Stomach smooth muscle (tissue), 2 donors: ENCODE measurements around the gene WDR7.

Source experiments
- H3K27ac ChIP-seq: one replicate; pipeline ENCODE4 v1.7.0; 2013; ENCODE audit warnings: mild to moderate bottlenecking, low read length, inconsistent platforms
- H3K27me3 ChIP-seq, 2 donors: one replicate each; pipeline ENCODE4 v1.7.0; 2013; ENCODE audit warnings: low read length in 2 of 2; ENCODE audit not compliant: insufficient read depth in 2 of 2, control insufficient read depth in 1 of 2
- H3K36me3 ChIP-seq, 2 donors: one replicate each; pipeline ENCODE4 v1.7.0; 2013; ENCODE audit warnings: low read length in 2 of 2; ENCODE audit not compliant: control insufficient read depth in 2 of 2, insufficient read depth in 2 of 2
- H3K4me1 ChIP-seq: one replicate; pipeline ENCODE4 v1.7.0; 2013; ENCODE audit warnings: low read length; ENCODE audit not compliant: control insufficient read depth, insufficient read depth
- H3K4me3 ChIP-seq, 2 donors: one replicate each; pipeline ENCODE4 v1.7.0; 2013; ENCODE audit warnings: low read length in 2 of 2
- H3K9ac ChIP-seq, 2 donors: one replicate each; pipeline ENCODE4 v1.7.0; 2013; ENCODE audit warnings: low read length in 2 of 2, mild to moderate bottlenecking in 1 of 2
- H3K9me3 ChIP-seq, 2 donors: one replicate each; pipeline ENCODE4 v1.7.0; 2013; ENCODE audit warnings: low read length in 2 of 2; ENCODE audit not compliant: control insufficient read depth in 2 of 2
- donor health status: healthy.
- donor health status: Pancreatic carcinoma.

WDR7 gene

DNA sequence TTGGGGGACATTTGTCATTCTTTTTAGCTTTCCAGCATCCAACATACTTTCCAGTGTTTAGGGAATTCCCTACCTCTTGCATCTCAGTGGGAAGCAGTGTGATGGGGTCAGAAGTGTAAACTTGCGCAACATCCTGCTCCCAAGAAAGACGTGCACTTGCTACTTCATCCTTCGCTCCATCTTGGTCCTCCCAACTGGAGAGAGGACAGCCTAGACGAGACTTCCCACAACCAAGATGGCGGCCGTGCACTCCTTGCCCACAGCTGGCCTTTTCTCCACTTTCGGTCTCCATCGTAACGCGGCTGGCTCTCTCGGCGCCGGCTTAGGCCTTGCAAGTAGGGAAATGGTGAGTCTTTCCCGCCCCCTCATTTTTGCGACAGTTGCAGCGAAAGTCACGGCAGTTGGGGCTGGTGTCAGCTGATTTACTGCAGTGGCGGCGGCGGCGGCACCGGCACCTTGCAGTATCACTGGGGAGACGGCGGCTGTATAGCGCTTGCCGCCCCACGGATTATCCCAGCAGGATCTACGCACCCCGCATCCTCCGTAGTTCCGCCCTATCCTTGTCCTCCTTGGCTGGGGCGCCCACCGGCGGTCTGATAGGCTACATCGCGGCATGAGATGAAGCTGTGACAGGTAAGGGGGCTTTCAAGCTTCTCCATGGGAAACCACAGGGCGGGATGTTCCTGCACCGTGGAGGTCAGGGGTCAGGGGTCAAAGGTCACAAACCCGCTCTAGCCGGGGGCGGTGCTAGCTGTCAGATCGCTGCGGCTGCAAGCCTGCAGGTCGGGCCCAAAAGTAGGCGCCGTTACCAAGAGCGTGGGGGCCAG, at the start of gene WDR7:
Gene WDR7, plus strand, starts transcription at position 416 of the 827 bp plus-strand sequence. CDS start 21,157 bp downstream, outside the sequence.
- H3K9ac ChIP-seq, result peak within 1 kb of the TSS; percentile 64 to 88
- peak within 1 kb of the TSS; percentile 50 for H3K27ac ChIP-seq
- no peaks in the 10 kb centered on the region for H3K27me3 ChIP-seq
- H3K36me3 ChIP-seq, result no peaks in the 10 kb centered on the region
- no peaks in the 10 kb centered on the region for H3K9me3 ChIP-seq
- peak within 1 kb of the TSS; percentile 96 to 97 for H3K4me3 ChIP-seq
- H3K4me1 ChIP-seq, result peaks cover 7% of the 10 kb centered on the region

GRCh38 chr18:56606618-56607017, 44.5 kb upstream of the WDR7 start:
- no peaks in the 10 kb centered on the region for H3K9me3 ChIP-seq
- no peaks in the 10 kb centered on the region for H3K27me3 ChIP-seq
- H3K9ac ChIP-seq, result no peak overlapping the region
- H3K4me1 ChIP-seq, result no peaks in the 10 kb centered on the region
- peaks cover 0 to 16% of the 10 kb centered on the region in 2 donors for H3K36me3 ChIP-seq
- no peak overlapping the region for H3K4me3 ChIP-seq
- H3K27ac ChIP-seq, result no peak overlapping the region

GRCh38 chr18:56615738-56616520, 35.2 kb upstream of the WDR7 start:
- H3K36me3 ChIP-seq, result peaks cover 20 to 37% of the 10 kb centered on the region in 2 donors
- no peak overlapping the region for H3K9ac ChIP-seq
- H3K27ac ChIP-seq, result no peak overlapping the region
- H3K4me3 ChIP-seq, result no peak overlapping the region
- H3K27me3 ChIP-seq, result no peaks in the 10 kb centered on the region
- no peaks in the 10 kb centered on the region for H3K4me1 ChIP-seq
- no peaks in the 10 kb centered on the region for H3K9me3 ChIP-seq

DNA sequence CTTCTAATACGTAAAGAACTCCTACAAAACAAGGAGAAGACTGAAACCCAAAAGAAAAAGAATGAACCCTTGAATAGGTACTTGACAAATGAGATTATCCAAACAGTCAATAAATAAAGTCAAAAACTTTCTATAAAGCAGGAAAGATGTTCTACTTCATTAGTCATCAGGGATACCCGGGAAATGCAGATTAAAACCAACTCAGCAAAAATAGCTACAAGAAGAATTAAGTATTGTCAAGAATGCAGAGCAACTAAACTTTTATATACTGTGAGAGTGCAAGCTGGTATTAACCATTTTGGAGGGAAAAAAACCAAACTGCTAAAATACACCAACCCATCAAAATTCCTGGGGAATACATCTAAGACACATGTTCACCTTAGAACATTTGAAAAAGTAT, 23.2 kb upstream of the WDR7 start:
- no peak overlapping the region for H3K27ac ChIP-seq
- H3K4me3 ChIP-seq, result no peak overlapping the region
- no peaks in the 10 kb centered on the region for H3K27me3 ChIP-seq
- no peaks in the 10 kb centered on the region for H3K9me3 ChIP-seq
- H3K9ac ChIP-seq, result no peak overlapping the region
- H3K4me1 ChIP-seq, result peaks cover 3% of the 10 kb centered on the region
- peaks cover 0 to 4% of the 10 kb centered on the region in 2 donors for H3K36me3 ChIP-seq

DNA sequence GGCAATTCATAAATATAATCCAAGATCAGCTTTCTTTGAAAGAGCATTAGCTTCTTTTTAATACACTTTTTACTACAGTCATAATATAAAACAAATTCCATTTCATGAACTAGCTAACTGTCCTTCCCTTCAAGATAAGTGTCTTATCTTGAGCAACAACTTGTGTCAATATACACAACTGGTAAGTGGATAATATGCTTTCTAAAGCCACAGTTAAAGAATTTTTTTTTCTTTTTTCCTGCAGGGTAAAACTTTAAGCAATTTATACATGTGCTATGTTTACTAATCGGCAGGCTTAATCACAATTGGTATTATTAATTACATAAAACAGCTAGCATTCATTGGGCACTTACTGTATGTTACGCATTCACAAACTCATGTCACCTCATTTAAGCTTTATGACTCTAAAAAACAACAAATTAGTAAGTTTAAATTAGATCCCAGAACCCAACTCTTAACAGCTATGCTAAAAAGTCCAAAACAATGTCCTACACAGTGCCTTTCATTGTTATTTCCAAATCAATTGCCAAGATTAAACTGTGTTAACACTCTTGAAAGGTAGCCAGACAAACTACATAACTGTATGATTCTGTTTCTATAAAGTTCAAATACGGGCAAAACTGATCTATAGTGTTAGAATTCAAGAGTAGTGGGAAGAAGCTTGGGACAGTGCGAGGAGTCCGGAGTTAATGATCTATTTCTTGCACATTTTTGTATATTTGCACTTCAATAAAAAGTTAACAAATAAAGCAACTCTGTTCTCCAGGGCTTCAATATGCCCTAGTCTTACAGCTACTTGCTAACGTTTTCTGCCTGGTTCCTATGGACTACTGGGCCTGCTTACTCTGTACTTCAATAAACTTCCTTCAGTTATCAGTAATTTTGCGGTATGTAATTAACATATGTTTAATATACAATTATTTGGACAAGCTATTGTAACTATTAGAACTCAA, 18.8 kb upstream of the WDR7 start:
- no peaks in the 10 kb centered on the region for H3K27me3 ChIP-seq
- H3K4me3 ChIP-seq, result no peak overlapping the region
- H3K36me3 ChIP-seq, result peaks cover 3% of the 10 kb centered on the region in 2 donors
- no peaks in the 10 kb centered on the region for H3K9me3 ChIP-seq
- H3K4me1 ChIP-seq, result peaks cover 8% of the 10 kb centered on the region
- H3K9ac ChIP-seq, result no peak overlapping the region
- no peak overlapping the region for H3K27ac ChIP-seq

DNA sequence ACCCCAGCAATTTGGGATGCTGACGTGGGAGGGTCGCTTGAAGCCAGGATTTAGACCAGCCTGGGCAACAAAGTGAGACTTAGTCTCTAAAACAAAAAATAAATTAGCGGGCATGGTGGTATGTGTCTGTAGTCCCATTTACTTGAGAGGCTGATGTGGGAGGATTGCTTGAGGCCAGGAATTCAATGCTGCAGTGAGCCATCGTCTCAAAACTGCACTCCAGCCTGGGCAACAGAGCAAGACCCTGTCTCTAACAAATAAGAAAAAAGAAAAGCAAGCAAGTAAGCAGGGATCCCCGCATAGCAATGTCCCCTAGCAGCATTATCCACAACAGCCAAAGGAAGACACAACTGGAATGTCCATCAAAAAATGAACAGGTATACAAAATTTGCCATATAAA, 16.2 kb upstream of the WDR7 start:
- no peaks in the 10 kb centered on the region for H3K9me3 ChIP-seq

DNA sequence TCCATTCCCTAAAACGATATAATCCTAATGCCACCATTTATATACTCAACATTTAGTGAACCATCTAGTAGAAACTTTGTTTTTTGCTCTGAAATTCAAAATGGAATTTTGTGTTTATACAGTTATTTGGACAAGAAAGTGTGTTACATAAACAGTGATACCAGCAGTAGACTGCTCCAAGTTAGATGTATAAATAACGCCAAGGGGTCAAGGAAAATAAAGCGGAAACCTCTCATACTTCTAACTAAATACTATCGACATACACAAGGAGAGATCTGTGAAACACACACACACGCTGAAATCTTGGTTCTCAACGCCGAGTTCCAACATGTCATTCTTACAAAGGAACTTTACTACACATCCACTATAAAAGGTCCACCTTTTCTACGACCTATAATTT, 14.0 kb upstream of the WDR7 start:
- Histone ChIP-seq H3K9ac (peak overlapping the region; percentile 98 to 99), H3K9me3 (no peaks in the 10 kb centered on the region), H3K27me3 (no peaks in the 10 kb centered on the region), H3K4me3 (peak overlapping the region; percentile 94 to 96), H3K36me3 (peaks cover 3% of the 10 kb centered on the region in 2 donors), H3K4me1 (peaks cover 14% of the 10 kb centered on the region), H3K27ac (no peak overlapping the region)

More for the DNA sequence above, 16.2 kb upstream of the WDR7 start:
- Histone ChIP-seq H3K27me3 (no peaks in the 10 kb centered on the region), H3K9ac (no peak overlapping the region), H3K27ac (no peak overlapping the region), H3K36me3 (peaks cover 3% of the 10 kb centered on the region in 2 donors), H3K4me1 (peaks cover 17% of the 10 kb centered on the region), H3K4me3 (no peak overlapping the region)

GRCh38 chr18:56637711-56638231, 13.4 kb upstream of the WDR7 start:
- H3K9me3 ChIP-seq, result no peaks in the 10 kb centered on the region
- peaks cover 3% of the 10 kb centered on the region in 2 donors for H3K36me3 ChIP-seq
- peak overlapping the region; percentile 98 to 99 for H3K9ac ChIP-seq
- H3K27me3 ChIP-seq, result no peaks in the 10 kb centered on the region
- peak overlapping the region; percentile 94 to 96 for H3K4me3 ChIP-seq
- peak overlapping the region; percentile 93 for H3K27ac ChIP-seq
- H3K4me1 ChIP-seq, result peaks cover 14% of the 10 kb centered on the region

DNA sequence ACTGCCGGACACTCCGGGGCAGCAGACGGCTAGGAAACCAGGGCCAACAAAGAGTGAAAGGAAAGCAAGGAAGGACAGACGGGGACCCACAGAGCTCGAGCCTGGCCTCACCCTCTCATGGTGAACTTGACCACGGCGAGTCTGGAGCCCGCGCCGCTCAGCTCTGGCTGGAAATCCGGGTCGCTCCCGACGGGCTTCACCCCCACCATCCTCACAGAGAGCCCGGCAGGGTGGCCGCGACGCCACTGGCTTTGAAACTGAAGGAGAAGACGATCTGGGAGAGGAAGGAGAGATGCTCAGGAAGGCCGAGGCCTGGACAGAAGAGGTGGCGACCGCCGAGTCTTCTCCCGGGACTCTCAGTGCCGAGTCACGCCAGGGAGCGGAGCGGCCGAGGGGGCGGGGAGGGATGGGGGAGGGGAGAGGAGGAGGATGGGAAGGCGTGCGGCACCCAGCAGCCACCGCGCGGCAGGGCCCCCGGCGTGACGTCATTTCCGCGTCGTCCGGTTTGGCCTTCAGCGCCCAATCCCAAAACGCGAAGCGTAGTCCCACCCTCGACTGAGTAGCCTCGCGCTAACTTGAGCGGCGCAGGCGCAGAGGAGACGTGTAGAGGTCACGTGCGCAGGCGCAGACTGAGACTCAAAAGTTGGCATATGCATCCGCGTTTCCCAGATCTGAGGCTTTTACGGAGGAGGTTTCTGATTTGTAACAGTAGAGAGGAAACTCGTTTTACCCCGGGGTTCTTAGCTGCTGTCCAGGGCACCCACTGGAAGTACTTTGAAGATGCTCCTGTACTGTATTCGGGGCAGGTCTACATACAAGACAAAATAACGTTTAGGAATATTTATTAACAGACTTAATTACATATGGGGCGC, 12.7 kb upstream of the WDR7 start, which contains the start of gene TXNL1:
Gene TXNL1, minus strand, starts transcription at position 361 of the 872 bp plus-strand sequence. Its CDS starts 152 bp downstream, at position 209.
- Histone ChIP-seq H3K36me3 (peaks cover 3% of the 10 kb centered on the region in 2 donors), H3K9ac (peak within 1 kb of the TSS; percentile 98 to 99), H3K27ac (peak within 1 kb of the TSS; percentile 93), H3K27me3 (no peaks in the 10 kb centered on the region), H3K4me3 (peak within 1 kb of the TSS; percentile 94 to 96), H3K4me1 (peaks cover 14% of the 10 kb centered on the region), H3K9me3 (no peaks in the 10 kb centered on the region)
